HG02938 (cell line): ENCODE results near the gene EPB42.
"Not testable (repeated sequence)": the region's sequence is repeated elsewhere in the genome, so short reads cannot be mapped to it uniquely, and the experiment has no call there.

ENCODE experiments used
- ATAC-seq: cut with Tn5 transposase; IDR thresholded peaks from one replicate; pipeline ENCODE4 v1.9.1; 2021; ENCODE audit warnings: mild to moderate bottlenecking, moderate library complexity; ENCODE audit not compliant: unreplicated experiment

Gene EPB42

GRCh38 chr15:43242616-43243015, 21.8 kb upstream of the EPB42 start:
- ATAC-seq, result no peak

GRCh38 chr15:43241100-43241499, 20.3 kb upstream of the EPB42 start:
- ATAC-seq, result no peak

- ATAC-seq, result no peak
Measured at GRCh38 chr15:43239732-43240491, 19.1 kb upstream of the EPB42 start.

- ATAC-seq, result no peak
Measured at GRCh38 chr15:43238671-43239131, 17.9 kb upstream of the EPB42 start.

GRCh38 chr15:43237842-43238470, 17.1 kb upstream of the EPB42 start:
- no peak for ATAC-seq

- ATAC-seq, result no peak
Measured at GRCh38 chr15:43235536-43235935, 14.7 kb upstream of the EPB42 start.

- ATAC-seq, result no peak
Measured at GRCh38 chr15:43232289-43232874, 11.6 kb upstream of the EPB42 start.

GRCh38 chr15:43230640-43231115, 9.9 kb upstream of the EPB42 start:
- ATAC-seq, result no peak

- ATAC-seq, result no peak
Measured at GRCh38 chr15:43229977-43230376, 9.2 kb upstream of the EPB42 start.

- no peak for ATAC-seq
Measured at GRCh38 chr15:43226436-43227305, 5.9 kb upstream of the EPB42 start.

GRCh38 chr15:43225950-43226255, 5.1 kb upstream of the EPB42 start:
- not testable (repeated sequence) for ATAC-seq

- no peak for ATAC-seq
Measured at GRCh38 chr15:43225201-43225949, 4.6 kb upstream of the EPB42 start.

- ATAC-seq, result no peak
Measured at GRCh38 chr15:43221422-43221821, 604 bp upstream of the EPB42 start.

GRCh38 chr15:43219929-43220928, 589 bp downstream of the EPB42 start:
- ATAC-seq, result no peak

GRCh38 chr15:43218908-43219706, 1.7 kb downstream of the EPB42 start:
- no peak for ATAC-seq

GRCh38 chr15:43215961-43216360, 4.9 kb downstream of the EPB42 start:
- no peak for ATAC-seq

GRCh38 chr15:43214592-43215295, 6.1 kb downstream of the EPB42 start:
- no peak for ATAC-seq

- no peak for ATAC-seq
Measured at GRCh38 chr15:43214169-43214568, 6.6 kb downstream of the EPB42 start.
